HG02852 (cell line): Measurements from ENCODE around the gene SUSD4.
"Not testable (repeated sequence)": the region's sequence is repeated elsewhere in the genome, so short reads cannot be mapped to it uniquely, and the experiment has no call there.

ENCODE experiments used
- ATAC-seq: cut with Tn5 transposase; IDR thresholded peaks from one replicate; pipeline ENCODE4 v1.9.1; 2021; ENCODE audit warnings: mild to moderate bottlenecking, moderate library complexity; ENCODE audit not compliant: unreplicated experiment

Gene SUSD4

GRCh38 chr1:223299553-223299952, 64.4 kb downstream of the SUSD4 start:
- no peak for ATAC-seq

- ATAC-seq = no peak
Observed at GRCh38 chr1:223298701-223299100, 65.3 kb downstream of the SUSD4 start.

DNA sequence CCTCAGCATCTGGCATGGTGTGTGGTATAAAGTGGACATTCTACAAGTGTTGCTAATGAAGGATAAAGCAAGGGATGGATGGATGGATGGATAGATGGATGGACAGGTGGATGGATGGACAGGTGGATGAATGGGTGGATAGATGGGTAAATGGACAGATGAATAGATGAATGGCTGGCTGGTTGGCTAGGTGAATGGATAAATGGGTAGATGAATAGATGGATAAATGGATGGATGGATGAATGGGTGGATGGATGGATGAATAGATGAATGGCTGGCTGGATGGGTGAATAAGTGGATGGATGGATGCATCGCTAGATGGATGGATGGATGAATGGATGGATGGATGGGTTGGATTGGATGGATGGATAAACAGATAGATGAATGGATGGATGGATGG, 66.2 kb downstream of the SUSD4 start:
- ATAC-seq = no peak

GRCh38 chr1:223291796-223292195, 72.2 kb downstream of the SUSD4 start:
- no peak for ATAC-seq

- ATAC-seq = no peak
Observed at GRCh38 chr1:223290397-223290796, 73.6 kb downstream of the SUSD4 start.

DNA sequence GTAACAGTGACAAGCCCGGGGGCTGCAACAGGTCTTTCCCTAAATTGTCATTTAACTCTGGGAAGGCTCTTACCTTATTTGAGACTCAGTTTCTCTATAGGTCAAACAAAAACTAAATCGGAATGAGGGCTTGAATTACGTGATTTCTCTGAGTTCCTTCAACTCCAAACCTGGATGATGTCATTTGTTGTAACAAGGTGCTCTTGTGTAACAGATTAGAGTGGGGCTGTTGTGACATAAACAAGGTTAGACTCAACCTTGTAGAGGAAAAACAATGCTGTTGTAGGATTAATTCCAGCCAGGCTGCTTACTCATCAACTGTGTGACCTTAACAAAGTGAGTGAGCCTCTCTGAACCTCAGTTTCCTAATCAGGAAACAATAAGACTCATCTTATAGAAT, 74.4 kb downstream of the SUSD4 start:
- no peak for ATAC-seq

DNA sequence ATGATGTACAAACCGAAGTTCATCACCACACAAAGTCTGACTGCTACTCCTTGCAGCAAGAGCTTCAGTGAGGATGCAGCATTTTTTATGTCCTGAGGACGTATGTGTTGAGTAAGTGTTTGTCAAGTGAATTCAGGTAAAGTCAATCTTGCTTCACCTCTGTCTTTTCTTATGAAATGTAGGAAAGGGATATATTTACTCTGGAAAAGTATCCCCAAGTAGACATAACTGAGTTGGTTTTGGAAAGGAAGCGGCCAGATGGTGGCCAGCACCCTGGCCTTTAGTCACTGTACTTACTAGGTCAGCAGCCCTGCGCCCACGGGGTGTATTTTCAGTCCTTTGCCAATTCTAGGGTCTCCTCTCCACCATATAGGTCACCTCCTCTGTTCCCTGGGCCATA, 75.2 kb downstream of the SUSD4 start:
- ATAC-seq = no peak

- ATAC-seq = no peak
Observed at GRCh38 chr1:223285452-223285851, 78.5 kb downstream of the SUSD4 start.

GRCh38 chr1:223283697-223284096, 80.3 kb downstream of the SUSD4 start:
- not testable (repeated sequence) for ATAC-seq

GRCh38 chr1:223278311-223278710, 85.7 kb downstream of the SUSD4 start:
- not testable (repeated sequence) for ATAC-seq

GRCh38 chr1:223276029-223276428, 87.9 kb downstream of the SUSD4 start:
- ATAC-seq = no peak

GRCh38 chr1:223273511-223273910, 90.5 kb downstream of the SUSD4 start:
- ATAC-seq = no peak

DNA sequence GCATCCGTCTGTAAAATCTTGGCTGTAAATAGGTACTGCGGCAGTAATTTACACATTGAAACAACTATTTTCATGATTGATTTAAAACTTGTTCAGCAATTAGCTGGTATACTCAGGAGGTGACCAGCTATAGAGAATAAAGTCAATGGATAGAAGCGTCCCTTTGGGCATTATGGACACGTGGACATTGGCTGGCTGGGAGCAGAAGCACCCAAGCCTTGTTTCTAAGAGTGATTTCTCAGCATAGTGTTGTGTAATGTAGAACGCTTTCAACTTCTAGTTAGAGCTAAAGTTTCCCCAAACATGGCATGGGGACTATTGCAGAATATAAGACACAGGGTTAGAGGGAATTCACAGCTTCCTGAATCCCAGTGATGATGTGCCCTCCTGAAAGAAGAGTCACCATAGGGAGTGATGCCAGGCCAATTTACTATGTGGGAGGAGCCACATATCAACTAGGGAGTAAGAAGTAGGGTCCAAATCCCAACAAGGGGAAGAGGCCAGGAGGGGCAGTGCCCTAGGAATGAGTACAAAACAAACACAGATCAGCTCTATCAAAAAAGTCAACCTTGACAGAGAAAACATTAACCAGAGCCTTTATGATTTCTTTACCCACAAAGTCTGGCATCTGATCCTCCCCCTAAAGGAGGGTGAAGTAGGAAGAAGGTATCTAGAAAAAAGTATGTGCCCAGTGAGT, 92.7 kb downstream of the SUSD4 start:
- ATAC-seq = no peak

- ATAC-seq = no peak
Observed at GRCh38 chr1:223270155-223270554, 93.8 kb downstream of the SUSD4 start.

DNA sequence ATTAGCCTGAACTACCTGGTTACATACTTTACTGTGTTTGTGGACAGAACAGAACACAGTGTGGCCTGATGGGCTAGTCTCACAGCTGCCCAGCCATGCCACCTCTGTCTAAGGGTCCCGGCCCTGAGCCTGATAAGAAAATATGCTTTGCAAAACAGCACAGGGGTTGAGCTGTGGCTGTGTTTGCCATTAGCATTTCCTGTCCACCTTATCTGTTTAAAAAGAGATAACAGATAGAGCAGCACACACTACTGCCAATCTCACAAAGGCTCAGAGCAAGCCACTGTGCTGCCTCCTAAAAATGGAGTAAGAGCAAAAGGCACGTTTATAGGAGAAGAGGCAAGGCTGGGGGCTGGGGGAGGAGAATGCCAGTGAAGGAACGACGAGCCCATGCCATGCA, 95.0 kb downstream of the SUSD4 start:
- ATAC-seq = no peak

DNA sequence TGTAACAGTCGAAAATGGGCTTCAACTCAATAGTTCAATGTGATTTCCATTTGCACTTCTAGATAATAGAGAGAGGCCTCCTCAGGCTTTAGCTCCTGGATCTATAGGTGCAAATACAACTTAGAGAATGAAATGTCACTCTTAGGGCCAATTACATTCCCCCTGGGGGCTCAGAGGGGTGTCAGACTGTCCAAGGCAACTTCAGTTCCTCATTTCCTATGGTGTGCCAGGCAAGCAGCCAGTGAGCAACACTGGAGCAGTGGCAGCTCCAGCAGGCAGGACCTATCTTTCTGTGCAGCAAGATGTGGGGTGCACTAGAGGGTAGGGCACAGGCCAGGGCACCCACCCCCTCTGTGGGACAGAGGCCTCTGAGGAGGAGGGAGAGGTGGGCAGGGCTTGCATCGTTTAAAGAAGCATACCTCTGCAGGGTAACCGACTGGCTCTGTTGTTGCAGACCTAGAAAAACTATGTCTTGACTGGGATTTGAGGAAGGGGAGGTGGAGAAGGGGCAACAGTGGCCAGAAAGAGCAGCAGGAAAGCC, 97.3 kb downstream of the SUSD4 start:
- ATAC-seq = no peak

- no peak for ATAC-seq
Observed at GRCh38 chr1:223264983-223265908, 98.7 kb downstream of the SUSD4 start.

DNA sequence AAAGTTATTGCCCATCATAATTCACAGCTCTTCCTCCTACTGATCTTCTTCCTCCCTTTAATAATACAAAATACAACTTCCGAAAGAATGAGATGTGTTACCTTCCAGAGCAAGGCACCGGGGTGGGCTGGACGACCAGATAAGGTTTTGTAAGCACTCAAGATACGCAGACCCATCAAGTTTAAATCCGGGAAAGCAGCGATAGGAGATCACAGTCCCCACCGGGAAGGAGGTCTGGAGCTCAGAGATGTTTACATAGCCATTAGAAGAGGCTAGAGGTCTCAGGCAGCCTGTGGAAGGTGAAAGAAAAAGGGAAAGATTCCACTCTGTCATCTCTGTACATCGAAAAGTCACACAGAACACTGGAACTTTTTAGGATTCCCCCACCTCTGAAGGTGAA, 99.4 kb downstream of the SUSD4 start:
- no peak for ATAC-seq

- no peak for ATAC-seq
Observed at GRCh38 chr1:223261914-223262313, 102.1 kb downstream of the SUSD4 start.

DNA sequence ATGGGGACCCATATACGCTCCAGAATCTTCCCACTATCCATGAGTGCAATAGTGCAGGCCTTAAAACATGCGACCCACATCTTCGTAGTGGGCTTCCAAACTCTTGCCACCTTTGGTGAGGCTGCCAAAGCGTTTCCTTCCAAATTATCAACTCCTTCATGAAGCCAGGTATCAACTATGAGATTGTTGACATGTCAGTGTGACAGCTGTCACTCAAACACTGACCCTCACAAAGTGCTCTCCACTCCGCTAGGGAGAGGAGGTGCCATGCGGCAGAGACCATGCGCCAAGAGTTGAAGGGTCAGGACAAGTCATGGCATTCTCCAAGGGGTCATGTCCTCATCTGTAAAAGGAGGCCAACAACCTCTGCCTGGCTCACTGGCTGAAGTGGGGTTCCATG, 103.3 kb downstream of the SUSD4 start:
- ATAC-seq = no peak

GRCh38 chr1:223259462-223259861, 104.5 kb downstream of the SUSD4 start:
- no peak for ATAC-seq

DNA sequence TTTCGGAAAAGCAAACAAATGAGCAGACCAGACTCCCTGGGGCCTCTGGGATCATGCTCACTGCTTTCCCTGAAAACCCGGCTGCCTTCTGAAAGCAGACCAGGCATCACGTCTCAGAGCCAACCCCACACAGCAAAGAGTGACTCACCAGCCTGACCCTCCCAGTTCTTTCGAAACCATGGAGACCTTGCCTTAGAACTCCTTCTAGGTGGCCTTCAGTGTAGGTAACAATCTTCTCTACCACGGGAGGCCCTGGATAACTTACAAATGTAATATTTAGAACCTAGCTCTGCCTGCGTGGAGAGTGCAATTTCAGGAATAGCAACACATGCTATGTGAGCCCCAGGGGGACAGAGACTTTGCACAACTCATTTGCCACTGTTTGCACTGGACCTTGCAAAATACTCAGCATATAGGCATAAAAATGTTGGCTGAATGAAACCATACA, 105.2 kb downstream of the SUSD4 start:
- no peak for ATAC-seq
